Stimulated activated CD8-positive, alpha-beta memory T cell treated with anti-CD3 and anti-CD28 coated beads, Interleukin-12 subunit alpha, Interleukin-12 subunit beta, amount 100 ng/mL, for 24 hours (primary cell): ENCODE results near the gene MTHFD1L.
"Not testable (repeated sequence)": the region's sequence is repeated elsewhere in the genome, so short reads cannot be mapped to it uniquely, and the experiment has no call there.

ENCODE experiments used
- DNase-seq: peaks from one replicate; pipeline ENCODE4 v3.0.0-alpha.2; 2020; ENCODE audit errors: extremely low read depth

Gene MTHFD1L

DNA sequence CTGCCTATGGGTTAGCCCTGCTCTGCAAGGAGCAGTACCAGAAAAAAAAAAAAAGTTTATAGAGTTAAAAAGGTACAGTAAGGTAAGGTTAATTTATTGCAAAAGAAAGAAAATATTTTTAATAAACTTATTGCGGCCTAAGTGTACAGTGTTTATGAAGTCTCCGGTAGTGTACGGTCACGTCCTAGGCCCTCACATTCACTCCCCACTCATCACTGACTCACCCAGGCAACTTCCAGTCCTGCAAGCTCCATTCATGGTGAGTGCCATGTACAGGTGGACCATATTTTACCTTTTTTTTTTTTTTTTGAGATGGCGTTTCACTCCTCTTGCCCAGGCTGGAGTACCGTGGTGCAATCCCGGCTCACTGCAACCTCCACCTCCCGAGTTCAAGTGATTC lies 258.1 kb downstream of the MTHFD1L start:
- DNase-seq = not testable (repeated sequence)

DNA sequence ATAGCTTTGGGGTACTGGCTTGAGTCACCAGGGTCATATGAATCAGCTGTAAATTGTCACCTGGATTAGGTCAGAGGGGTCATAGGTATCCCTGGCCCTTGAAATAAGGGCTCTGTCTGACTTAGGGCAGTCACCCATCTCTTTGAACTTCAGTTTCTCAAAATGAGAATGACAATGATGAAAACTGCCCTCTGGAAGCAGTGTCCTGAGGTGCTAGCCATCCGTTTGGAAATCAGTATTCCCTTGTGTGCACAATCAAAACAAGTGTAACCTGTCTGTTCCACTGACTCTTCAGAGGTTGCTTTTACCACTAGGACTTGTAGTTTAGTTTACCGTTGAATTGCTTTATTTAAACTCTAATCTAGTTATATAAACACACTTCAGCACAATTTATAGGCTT lies 259.7 kb downstream of the MTHFD1L start:
- DNase-seq = not testable (repeated sequence)

DNA sequence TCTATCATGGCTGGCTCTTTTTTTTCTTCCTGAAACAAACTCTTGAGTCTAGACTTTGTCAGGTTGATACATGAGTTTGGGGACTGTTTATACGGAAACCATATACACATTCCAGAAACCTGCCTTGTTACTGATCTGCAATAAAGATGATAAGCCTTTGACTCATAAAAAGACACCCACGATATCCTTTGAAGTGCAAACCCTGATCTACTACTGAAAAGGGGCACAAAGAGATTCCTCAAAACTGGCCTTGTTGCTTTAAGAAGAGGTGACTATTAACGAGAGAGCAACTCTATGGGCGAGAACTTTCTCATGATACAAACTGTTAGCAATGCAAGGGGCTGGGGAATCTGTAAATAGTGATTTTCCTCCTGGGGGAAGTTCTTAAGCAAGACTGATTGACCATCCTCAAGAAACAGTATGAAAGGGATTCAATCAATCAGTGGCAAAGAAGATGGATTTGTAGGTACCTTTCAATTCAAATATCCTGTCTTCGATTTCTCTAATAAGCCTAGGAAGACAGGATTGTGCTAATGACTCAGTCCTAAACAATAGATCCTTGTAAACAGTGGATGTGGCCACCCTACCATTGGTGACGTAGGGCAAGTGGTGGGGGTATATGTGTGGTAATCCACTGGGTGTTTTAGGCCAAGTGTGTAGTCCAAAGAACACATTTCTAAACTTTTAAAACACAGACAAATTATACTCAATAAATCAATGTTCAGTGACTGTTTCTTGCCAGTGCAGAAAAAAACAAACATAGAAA lies 260.3 kb downstream of the MTHFD1L start:
- DNase-seq = not testable (repeated sequence)

DNA sequence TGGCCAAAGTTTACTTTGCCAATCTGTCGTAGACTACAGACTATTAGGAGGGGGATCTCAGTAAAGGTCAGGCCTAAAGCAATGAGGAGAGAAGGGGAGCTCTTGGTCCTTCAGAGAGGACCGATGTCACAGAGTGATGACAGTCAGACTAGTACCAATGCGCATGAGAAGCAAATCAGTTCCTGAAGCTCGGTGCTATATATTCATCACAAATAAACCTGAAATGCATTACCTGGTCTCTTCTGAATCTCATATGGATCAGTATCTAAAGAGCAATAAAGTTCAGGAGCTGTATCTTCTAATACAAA lies 260.9 kb downstream of the MTHFD1L start:
- DNase-seq = not testable (repeated sequence)

DNA sequence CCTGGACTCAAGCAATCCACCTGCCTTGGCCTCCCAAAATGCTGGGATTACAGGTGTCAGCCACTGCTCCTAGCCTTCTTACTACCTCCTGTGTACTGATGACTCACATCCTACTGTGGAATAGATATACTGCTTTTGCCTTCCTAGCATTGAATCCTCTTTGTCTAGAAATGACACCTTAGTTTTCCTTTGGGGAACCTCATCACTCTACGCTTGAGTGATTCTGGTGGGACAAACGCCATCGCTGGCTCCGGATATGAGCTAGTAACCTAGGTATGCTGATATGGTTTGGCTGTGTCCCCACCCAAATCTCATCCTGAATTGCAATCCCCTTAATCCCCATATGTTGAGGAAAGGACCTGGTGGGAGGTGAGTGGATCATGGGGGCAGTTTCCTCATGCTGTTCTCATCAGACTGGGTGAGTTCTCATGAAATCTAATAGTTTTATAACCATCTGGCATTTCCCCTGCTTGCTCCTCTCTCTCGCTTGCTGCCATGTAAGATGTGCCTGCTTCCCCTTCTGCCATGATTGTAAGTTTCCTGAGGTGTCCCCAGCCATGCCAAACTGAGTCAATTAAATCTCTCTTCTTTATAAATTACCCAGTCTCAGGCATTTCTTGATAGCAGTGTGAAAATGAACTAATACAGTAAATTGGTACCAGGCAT lies 261.8 kb downstream of the MTHFD1L start:
- not testable (repeated sequence) for DNase-seq

DNA sequence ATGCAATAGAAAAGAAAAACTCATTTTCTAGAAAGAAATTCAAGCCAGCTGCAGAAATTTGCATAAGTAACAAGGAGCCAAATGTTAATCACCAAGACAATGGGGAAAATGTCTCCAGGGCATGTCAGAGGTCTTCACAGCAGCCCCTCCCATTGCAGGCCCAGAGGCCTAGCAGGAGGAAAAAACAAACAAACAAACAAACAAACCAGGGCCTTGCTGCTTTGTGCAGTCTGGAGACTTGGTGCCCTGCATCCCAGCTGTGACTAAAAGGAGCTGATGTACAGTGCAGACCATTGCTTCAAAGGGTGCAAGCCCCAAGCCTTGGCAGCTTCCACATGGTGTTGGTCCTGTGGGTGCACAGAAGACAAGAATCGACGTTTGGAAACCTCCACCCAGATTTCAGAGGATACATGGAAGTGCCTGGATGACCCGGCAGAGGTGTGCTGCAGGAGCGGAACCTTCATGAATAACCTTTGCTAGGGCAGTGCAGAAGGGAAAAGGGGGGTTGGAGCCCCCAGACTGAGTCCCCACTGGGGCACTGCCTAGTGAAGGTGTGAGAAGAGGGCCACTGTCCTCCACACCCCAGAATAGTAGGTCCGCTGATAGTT lies 263.4 kb downstream of the MTHFD1L start:
- no peak for DNase-seq

DNA sequence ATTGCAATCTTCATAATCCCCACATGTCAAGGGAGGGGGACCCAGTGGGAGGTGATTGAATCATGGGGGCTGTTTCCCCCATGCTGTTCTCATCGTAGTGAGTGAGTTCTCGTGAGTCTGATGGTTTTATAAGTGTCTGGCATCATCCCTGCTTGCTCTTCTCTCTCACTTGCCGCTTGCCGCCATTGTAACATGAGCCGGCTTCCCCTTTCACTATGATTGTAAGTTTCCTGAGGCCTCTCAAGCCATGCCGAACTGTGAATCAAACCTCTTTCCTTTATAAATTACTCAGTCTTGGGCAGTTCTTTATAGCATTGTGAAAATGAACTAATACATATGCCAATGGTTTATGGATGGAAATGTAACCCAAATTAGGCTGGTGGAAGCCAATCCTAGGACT lies 264.8 kb downstream of the MTHFD1L start:
- DNase-seq = no peak

DNA sequence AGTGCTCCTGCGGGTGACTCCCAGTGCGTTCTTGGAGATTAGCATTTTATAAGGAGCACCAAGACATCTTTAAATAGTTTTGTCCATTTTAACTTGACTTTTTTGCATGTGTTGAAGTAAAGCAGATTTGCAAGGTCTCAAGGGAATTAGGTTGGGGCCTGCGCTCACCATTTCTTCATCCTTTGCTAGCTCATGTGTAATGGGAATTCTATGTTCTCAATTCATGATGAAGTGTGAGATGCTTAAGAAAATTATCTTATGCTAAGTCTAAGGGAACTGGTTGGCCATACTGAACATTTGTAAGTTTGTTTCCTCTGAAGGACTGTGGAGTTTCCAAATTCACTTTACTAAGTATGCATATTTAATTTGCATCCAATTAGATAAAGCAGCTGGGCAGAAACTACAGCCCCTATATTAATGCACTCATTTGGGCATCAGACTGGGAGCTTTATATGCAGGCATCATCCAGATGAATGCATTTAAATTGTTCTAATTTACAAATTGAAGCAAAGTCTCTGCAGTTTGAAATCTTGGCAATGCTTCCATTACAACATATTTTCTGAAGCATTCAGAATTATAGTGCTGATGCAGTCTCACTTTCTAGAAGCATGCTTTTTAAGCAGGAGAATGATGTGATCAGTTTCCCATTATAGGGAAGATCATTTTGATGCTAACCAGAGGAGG lies 266.0 kb downstream of the MTHFD1L start:
- DNase-seq = no peak

DNA sequence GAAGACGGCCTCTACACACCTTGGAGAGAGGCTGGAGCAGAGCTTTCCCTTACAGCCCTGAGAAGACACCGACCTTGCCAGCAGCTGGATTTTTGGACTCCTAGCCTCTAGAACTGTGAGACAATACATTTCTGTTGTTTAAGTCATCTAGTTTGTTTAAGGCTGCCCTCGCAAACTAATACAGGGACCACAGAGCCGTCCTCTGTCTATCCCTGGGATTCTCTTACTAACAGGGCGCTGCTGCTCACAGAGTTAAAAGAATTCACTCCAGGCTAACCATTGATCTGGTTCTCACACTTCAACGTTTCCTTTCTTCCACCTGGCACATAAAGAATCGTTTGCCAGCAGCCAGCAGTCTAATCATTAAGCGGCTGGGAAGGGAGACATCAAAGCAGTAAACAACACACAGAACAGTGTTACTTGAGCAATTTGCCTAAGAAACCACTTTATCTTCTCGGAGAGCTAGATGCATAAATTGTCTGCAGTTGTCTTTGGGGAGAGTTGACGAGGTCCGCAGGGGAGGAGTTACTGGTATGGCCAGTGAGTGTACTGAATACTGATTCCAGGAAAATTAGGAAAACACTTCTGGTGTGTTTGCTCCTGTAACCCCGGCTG lies 270.7 kb downstream of the MTHFD1L start:
- no peak for DNase-seq

DNA sequence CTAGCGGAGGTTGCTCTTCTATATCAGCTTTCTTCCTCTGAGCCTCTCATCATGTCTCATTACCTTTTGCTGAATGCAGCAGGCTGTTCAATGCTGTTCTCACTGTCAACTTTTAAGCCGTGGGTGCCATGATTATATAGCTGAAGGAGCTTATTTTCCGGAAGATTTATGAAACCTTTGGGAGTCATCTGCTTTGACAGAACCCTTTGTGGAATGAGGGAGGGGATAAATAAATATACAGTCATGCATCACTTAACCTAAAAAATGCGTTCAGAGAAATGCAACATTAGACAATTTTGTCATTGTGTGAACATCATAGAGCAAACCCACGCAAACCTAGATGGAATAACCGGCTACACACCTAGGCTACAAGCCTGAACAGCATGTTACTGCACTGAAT lies 272.0 kb downstream of the MTHFD1L start:
- no peak for DNase-seq

DNA sequence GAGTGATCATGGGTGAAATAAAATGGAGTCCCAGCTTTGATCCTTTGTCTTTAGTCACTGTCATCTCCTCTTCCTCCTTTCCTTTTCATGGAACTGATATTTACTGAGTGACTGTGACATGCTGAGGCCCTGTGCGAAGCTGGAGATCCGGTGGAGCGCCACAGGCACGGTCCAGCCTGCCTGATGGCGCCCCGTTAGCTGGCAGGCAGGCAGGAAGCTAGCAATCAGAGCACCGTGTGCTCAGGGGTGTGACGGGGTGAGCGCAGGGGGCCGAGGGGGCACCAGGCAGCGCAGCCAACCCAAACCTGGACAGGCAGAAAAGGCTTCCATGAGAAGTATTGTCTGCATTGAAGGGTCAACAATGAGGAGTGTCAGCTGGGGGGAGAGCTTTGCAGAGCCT lies 274.0 kb downstream of the MTHFD1L start:
- DNase-seq = no peak

DNA sequence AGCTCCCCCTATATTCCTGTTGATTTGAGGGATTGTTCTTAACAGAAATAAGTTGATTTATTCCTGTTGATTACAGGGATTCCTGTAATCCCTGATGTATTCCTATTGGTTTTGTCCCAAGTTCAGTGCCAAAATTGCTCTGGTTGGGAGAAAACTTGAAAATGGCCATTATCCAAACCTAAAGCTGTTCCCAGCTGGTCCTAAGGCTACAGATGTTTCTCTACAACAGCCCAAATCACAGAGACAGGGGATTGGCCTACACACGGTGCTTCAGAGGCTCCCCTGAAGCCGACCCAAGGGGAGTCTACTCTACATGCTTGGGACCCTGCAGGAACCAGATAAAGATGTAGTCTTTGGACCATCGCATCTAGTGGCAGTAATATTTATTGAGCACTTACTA lies 275.3 kb downstream of the MTHFD1L start:
- no peak for DNase-seq

DNA sequence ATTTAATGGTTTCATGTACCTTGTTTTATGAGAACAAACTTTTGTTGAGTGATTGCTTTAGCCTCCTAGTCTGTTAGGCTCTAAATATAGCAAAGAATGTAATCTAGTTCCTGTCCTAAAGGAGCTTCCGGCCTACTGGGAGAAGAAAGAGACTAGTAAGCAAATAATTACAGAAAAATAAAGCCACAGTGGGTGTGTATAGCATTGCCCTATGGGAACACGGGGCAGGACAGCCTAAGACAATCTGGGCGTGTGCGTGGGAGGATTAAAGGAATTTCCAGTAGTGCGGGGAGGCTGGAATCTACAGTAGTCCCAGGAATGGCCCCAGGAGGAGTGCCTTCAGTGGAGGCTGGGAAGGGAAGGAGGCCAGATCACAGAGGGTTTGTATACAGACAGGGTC lies 276.2 kb downstream of the MTHFD1L start:
- no peak for DNase-seq

DNA sequence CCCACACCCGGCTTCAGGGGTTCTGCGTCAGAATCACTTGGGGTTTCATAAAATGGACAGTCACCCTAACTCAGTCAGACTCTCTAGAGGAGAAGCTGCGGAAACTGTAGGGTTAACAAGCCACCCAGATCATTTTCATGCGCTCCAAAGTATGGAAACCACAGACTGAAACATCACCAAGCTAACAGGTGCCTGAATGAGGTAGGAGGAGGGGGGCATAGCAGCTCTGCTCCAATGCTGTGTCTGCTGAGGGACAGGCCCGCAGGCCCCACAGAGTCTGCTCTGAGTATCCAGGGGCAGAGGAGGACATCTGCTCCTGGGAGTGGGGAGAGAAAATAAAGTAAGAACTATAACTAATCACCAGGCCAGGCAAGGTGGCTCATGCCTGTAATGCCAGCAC lies 277.2 kb downstream of the MTHFD1L start:
- DNase-seq = no peak

DNA sequence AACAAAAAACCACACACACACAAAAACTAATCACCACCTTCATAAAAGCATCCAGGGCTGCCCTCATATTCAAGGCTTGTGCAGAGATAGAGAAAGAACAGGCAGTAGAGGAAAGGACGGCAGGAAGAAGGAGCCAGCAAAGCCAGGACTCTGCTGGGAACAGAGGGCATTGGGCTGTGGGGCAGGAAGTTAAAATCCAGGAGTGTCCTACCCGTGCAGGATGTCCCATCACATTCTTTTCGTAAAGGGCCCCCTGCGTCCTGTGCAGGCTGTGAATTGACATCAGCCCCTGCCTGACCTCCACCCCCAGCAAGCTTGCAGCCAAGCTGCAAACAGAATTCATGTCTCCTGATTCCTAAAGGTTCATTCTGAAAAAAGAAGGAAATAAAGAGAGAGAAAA lies 277.8 kb downstream of the MTHFD1L start:
- no peak for DNase-seq

DNA sequence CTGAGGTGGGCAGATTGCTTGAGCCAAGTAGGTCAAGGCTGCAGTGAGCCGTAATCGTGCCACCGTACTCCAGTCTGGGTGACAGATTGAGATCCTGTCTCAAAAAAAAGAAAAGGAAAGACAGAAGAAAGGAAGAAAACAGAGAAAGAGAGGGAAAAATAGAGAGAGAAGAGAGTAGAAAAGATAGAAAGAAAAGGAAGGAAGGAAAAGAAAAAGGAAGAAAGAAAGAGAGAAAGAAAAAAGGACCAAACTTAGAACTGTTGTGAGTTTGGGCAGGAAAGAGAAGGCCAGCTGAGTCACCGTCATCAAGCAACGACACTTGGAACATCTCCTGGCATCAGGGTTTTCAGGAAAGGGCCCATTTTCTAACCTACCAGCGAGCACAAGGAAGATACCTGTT lies 278.3 kb downstream of the MTHFD1L start:
- no peak for DNase-seq

DNA sequence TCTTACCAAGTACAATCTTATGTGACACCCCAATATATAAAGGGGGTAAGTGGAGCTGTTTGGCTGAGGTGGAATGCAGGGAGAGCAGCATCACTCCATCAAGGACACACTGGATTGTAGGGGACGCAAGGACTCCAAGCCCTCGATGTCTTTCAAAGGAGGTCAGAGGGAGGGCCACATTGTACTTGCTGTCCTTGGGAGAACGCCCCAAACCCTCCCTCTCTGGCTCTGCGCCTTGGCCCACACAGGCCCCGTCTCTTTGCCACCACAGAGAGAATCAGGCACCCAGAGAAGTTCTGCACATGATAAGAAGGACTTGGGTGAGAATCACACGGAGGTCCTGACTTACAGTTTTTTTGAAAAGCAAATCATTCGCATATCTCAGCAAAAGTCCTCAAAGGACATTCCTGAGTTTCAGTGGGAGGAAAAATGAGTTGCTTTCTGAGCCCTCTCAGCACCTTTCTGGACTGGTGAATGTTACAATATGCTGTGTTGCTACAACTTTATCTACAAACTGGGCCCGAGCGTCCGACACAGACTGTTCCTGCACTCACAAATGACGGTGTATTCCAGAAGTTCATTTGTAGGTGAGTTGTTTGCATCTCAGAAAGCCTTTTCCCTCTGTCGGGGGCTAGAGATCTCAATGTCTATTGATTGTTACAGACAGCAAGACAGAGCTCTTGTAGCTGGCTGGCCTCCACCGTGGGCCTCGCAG lies 281.8 kb downstream of the MTHFD1L start:
- DNase-seq = no peak

DNA sequence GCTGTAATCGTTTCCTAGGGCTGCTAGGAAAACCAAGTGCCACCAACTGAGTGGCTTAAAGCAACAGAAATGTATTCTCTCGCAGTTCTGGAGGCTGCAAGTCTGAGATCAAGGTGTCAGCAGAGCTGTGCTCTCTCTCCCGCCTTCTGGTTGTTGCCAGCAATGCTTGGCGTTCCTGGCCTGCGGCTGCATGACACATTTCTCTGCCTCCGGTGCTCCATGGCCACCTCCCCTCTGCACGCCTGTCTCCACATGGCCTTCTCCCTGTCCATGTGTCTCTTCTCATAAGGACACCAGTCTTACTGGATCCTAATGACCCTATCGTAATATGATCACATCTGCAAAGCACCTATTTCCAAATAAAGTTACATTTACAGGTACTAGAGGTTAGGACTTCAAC lies 282.6 kb downstream of the MTHFD1L start:
- no peak for DNase-seq

DNA sequence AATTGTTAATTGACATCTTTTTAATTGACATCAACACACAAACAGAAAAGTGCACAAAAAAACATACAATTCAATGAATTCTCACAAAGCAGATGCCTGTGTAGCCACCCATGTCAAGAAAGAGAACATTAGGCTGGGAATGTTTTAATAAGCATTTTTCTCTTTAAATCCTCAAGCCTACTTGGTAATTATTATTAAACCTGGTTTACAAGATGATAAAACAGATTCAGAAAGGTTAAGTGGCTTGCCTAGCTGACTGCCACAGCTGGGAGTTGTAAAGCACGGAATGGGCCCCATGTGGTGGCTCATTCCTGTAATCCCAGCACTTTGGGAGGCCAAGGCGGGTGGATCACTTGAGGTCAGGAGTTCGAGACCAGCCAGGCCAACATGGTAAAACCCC lies 284.3 kb downstream of the MTHFD1L start:
- DNase-seq = no peak
